ENCODE results near the gene TRMT11.
"Not testable (repeated sequence)": the region's sequence is repeated elsewhere in the genome, so short reads cannot be mapped to it uniquely, and the experiment has no call there.

TRMT11 gene

GRCh38 chr6:126048635-126049034 lies 62.3 kb downstream of the TRMT11 start:
- no peak for DNase-seq

GRCh38 chr6:126050795-126051194 lies 64.5 kb downstream of the TRMT11 start:
- no peak for DNase-seq

GRCh38 chr6:126051791-126052190 lies 65.5 kb downstream of the TRMT11 start:
- no peak for DNase-seq

- DNase-seq, result no peak
Measured at GRCh38 chr6:126052485-126052884, 66.1 kb downstream of the TRMT11 start.

GRCh38 chr6:126054258-126054702 lies 67.9 kb downstream of the TRMT11 start:
- no peak for DNase-seq

GRCh38 chr6:126054802-126055201 lies 68.5 kb downstream of the TRMT11 start:
- DNase-seq, result no peak

GRCh38 chr6:126055449-126055848 lies 69.1 kb downstream of the TRMT11 start:
- no peak for DNase-seq

- DNase-seq, result no peak
Measured at GRCh38 chr6:126056355-126057004, 70.1 kb downstream of the TRMT11 start.

GRCh38 chr6:126058085-126058484 lies 71.7 kb downstream of the TRMT11 start:
- not testable (repeated sequence) for DNase-seq

GRCh38 chr6:126060400-126060799 lies 74.1 kb downstream of the TRMT11 start:
- DNase-seq, result no peak

- no peak for DNase-seq
Measured at GRCh38 chr6:126063512-126064146, 77.3 kb downstream of the TRMT11 start.

- no peak for DNase-seq
Measured at GRCh38 chr6:126064257-126064747, 78.0 kb downstream of the TRMT11 start.

GRCh38 chr6:126064748-126065401 lies 78.5 kb downstream of the TRMT11 start:
- no peak for DNase-seq

GRCh38 chr6:126066053-126067048 lies 80.0 kb downstream of the TRMT11 start:
- DNase-seq, result no peak

GRCh38 chr6:126067073-126067472 lies 80.7 kb downstream of the TRMT11 start:
- no peak for DNase-seq

GRCh38 chr6:126069449-126069848 lies 83.1 kb downstream of the TRMT11 start:
- DNase-seq, result no peak

GRCh38 chr6:126071000-126071647 lies 84.8 kb downstream of the TRMT11 start:
- DNase-seq, result no peak

- DNase-seq, result no peak
Measured at GRCh38 chr6:126072172-126072571, 85.8 kb downstream of the TRMT11 start.

- no peak for DNase-seq
Measured at GRCh38 chr6:126072834-126073233, 86.5 kb downstream of the TRMT11 start.

- DNase-seq, result no peak
Measured at GRCh38 chr6:126075335-126076071, 89.2 kb downstream of the TRMT11 start.

GRCh38 chr6:126076992-126077664 lies 90.8 kb downstream of the TRMT11 start:
- no peak for DNase-seq

Data from KG1 (cell line).